NB4 (cell line): ENCODE measurements around the gene ZNF41.

Source experiments
- DNase-seq: peaks from one replicate; pipeline ENCODE4 v3.0.0; 2010; ENCODE audit warnings: low read depth
- H3K4me3 ChIP-seq: one replicate; pipeline ENCODE4 v1.5.1; 2011; ENCODE audit warnings: mild to moderate bottlenecking, low read depth, low read length, moderate library complexity
- CTCF ChIP-seq: IDR thresholded peaks from one replicate; pipeline ENCODE4 v1.5.1; 2012; ENCODE audit warnings: low read depth, low read length
- MAX ChIP-seq: IDR thresholded peaks from 2 replicates; pipeline ENCODE4 v1.6.1; 2011; ENCODE audit warnings: low read depth, low read length
- MYC ChIP-seq: IDR thresholded peaks from 2 replicates; pipeline ENCODE4 v1.6.1; 2011; ENCODE audit warnings: low read depth, low read length
- POLR2A ChIP-seq: IDR thresholded peaks from 2 replicates; pipeline ENCODE4 v1.6.1; 2011; ENCODE audit warnings: mild to moderate bottlenecking; ENCODE audit not compliant: insufficient read length; ENCODE audit errors: extremely low read depth

Gene ZNF41

DNA sequence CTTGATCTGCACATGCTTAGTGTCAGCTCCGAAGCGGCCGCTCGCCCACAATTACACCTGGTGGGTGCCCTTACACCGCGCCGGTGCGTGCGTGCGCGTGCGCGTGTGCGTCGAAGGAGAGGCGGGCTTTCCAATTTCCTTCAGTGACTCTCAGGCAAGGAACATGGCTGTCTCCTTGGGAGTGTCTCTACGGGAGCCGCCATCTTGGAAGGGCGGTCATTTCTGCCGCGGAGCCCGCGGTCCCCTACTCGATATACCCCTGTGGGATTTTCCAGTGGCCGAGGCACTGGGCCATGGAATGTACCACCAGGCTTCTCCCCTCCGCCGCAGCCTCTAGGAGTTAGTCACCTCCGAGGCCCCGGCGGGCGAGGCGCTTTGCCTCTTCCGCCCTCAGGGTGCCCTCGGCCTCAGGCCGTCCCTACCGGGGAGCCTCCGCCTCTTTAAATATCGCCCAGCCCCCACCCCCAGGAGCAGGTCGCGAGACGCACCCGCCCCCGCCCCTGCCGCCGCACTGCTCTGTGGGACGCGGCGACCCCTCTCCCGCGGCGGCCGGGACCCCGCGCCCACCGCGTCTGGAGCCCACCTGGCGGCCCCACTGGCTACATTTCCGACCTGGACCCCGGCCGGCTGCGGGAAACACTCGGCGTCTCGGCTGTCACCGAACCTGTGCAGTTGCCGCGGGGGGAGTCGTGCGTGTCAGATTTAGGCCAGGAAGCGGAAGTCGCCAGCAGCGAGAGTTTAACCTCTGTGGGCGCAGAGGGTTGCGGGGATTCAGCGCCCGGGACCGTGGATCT is at the start of gene ZNF41:
ZNF41 (minus strand) TSS at position 711 of the 794 bp plus-strand sequence. CDS start 15,741 bp downstream, outside the sequence.
- TF ChIP-seq MYC, result peak; percentile 39; the same call in 1 of the 2 replicates
- peak; percentile 63 for TF ChIP-seq POLR2A
- TF ChIP-seq CTCF, result no peak
- TF ChIP-seq MAX, result peak; percentile 70
- DNase-seq, result peak; percentile 88
- peak within 1 kb of the TSS; percentile 89 for H3K4me3 ChIP-seq

GRCh38 chrX:47530049-47530448 is 47.0 kb upstream of the ZNF41 start:
- peak; percentile 42 for DNase-seq
- TF ChIP-seq MAX (no peak), CTCF (no peak), POLR2A (no peak), MYC (no peak)
- no peak overlapping the region for H3K4me3 ChIP-seq

DNA sequence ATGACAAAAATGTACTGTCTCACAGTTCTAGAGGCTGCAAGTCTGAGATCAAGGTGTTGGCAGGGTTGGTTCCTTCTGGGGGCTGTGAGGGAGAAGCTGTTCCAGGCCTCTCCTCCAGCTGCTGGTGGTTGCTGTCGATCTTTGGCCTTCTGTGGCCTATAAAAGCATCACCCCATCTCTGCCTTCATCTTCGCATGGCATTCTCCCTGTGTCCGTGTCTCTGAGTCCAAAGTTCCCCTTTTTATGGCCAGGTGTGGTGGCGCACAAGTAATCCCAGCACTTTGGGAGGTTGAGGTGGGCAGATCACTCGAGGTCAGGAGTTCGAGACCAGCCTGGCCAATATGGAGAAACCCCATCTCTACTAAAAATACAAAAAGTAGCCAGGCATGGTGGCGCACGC is 46.5 kb upstream of the ZNF41 start:
- DNase-seq, result no peak
- H3K4me3 ChIP-seq, result no peak overlapping the region
- TF ChIP-seq POLR2A (no peak), MAX (no peak), MYC (no peak), CTCF (no peak)

DNA sequence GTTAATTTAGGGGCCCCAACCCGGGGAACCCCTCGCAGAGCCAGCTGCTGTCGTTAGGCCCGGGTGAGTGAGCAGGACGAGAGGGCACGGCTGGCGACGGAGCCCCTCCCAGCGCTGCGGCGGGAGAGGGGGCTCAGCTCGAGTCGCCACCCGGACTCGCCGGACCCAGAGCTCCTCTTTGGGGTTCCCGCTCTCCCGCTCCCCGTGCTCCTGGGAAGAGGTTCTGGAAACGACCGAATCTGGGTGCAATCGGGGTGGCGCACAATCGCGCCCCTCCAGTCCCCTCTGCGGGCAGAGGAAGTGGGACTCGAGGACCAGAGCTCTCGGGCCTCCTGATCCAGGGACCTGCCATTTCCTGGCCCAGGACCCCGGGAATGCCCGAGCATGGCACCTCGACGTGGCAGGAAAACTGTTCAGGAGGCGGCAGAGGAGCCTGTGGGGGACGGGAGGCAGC is 40.7 kb upstream of the ZNF41 start:
- no peak overlapping the region for H3K4me3 ChIP-seq
- no peak for DNase-seq
- TF ChIP-seq POLR2A, result no peak
- TF ChIP-seq CTCF, result no peak
- no peak for TF ChIP-seq MAX
- TF ChIP-seq MYC, result no peak

GRCh38 chrX:47523297-47523696 is 40.3 kb upstream of the ZNF41 start:
- TF ChIP-seq MAX, result 0 out of 2 replicates have a peak, but pooled peaks have one; percentile 7
- TF ChIP-seq POLR2A, result no peak
- TF ChIP-seq MYC, result no peak
- TF ChIP-seq CTCF, result peak; percentile 43
- no peak overlapping the region for H3K4me3 ChIP-seq
- peak; percentile 78 for DNase-seq
